Measurements from ENCODE around the gene PHYH.
"Not testable (repeated sequence)": the region's sequence is repeated elsewhere in the genome, so short reads cannot be mapped to it uniquely, and the experiment has no call there.

Gene PHYH

GRCh38 chr10:13321576-13321975 lies 21.7 kb upstream of the PHYH start:
- no peak for DNase-seq (ENCODE audit: low read depth in 1 of 2, low spot score in 1 of 2)

DNA sequence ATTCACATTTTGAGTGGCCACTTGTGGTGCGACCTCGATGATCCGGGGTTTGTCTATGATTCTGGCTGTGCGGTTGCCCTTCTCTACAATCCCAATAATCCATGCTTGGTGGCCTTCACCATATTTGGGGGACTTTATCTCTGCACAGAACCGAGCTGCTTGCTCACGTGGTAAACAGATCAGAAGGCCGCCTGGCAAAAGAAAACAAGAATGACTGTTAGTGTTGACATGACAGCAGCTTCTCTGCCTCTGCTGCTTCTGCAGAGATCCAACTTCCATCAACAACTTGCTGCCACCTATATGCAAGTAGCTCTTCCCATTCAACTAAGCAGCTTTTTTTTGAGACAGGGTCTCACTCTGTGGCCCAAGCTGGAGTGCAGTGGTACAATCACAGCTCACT lies 19.3 kb upstream of the PHYH start:
- DNase-seq (ENCODE audit: low read depth in 1 of 2, low spot score in 1 of 2), result no peak

GRCh38 chr10:13317474-13317873 lies 17.6 kb upstream of the PHYH start:
- DNase-seq (ENCODE audit: low read depth in 1 of 2, low spot score in 1 of 2), result no peak

- DNase-seq (ENCODE audit: low read depth in 1 of 2, low spot score in 1 of 2), result no peak
Measured at GRCh38 chr10:13316635-13317311, 16.9 kb upstream of the PHYH start.

DNA sequence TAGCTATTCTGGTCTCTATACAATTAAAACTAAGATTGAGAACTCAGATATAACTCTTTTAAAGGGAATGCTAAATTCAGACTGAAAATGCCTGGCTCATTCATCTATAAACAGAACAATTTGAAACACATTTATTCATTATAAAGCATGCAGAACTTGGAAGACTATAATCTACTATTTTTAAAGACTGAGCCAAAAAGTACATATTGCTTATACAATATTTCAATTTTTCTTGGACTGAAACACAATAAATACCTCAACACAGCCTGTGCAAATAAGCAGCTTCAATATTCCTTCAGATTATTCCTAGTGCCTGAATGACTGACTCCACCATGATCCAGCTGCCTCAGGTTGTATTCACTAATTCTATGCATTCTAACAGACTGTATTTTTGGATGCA lies 15.5 kb upstream of the PHYH start:
- no peak for DNase-seq (ENCODE audit: low read depth in 1 of 2, low spot score in 1 of 2)

- DNase-seq (ENCODE audit: low read depth in 1 of 2, low spot score in 1 of 2), result no peak
Measured at GRCh38 chr10:13311177-13311575, 11.3 kb upstream of the PHYH start.

DNA sequence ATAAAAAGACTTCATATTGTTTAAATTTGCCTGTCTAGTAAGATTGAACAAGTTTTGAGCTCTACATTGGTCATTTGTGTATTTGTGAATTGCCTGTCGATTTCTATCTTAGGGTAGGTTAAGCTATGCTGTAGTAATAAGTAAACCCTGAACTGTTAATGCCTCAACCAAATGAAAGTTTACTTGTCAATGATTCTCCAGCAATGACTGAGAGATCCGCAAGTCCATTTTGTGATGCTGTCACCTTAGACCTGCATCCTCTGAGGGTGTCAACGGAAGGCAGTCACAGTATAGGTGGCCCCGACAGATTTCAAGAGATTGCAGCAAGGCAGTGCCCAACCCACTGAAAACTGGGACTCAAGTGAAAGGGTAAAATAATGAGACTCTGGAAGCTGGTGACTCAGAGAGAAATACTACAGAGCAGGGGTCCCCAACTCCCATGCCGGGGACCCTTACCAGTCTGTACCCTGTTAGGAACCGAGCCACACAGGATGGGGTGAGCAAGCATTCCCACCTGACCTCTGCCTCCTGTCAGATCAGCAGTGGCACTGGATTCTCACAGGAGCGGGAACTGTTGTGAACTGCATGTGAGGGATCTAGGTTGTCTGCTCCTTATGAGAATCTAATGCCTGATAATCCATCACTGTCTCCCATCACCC lies 10.8 kb upstream of the PHYH start:
- DNase-seq (ENCODE audit: low read depth in 1 of 2, low spot score in 1 of 2), result no peak

- DNase-seq (ENCODE audit: low read depth in 1 of 2, low spot score in 1 of 2), result no peak
Measured at GRCh38 chr10:13309792-13310191, 9.9 kb upstream of the PHYH start.

DNA sequence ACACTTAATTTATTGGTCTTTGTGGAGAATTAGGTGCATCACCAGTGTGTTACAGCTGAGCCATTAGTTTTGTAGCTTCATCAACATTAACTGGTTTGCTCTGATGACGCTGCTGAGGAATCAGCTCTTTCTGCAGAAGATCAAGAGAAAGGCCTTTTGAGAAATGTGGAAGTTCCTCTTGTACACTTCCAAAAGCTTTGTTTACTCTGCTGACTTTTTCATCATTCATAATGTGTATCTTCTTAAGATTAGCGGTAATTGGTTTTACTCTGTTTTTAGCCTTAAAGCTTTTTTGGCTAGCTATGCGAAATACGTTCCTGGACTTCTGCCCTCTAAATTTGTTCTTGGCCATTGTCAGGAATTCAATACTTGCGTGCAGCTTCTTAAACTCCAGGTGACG lies 8.2 kb upstream of the PHYH start:
- no peak for DNase-seq (ENCODE audit: low read depth in 1 of 2, low spot score in 1 of 2)

- DNase-seq (ENCODE audit: low read depth in 1 of 2, low spot score in 1 of 2), result no peak
Measured at GRCh38 chr10:13306103-13306502, 6.2 kb upstream of the PHYH start.

- DNase-seq (ENCODE audit: low read depth in 1 of 2, low spot score in 1 of 2), result no peak
Measured at GRCh38 chr10:13302821-13303555, 3.1 kb upstream of the PHYH start.

DNA sequence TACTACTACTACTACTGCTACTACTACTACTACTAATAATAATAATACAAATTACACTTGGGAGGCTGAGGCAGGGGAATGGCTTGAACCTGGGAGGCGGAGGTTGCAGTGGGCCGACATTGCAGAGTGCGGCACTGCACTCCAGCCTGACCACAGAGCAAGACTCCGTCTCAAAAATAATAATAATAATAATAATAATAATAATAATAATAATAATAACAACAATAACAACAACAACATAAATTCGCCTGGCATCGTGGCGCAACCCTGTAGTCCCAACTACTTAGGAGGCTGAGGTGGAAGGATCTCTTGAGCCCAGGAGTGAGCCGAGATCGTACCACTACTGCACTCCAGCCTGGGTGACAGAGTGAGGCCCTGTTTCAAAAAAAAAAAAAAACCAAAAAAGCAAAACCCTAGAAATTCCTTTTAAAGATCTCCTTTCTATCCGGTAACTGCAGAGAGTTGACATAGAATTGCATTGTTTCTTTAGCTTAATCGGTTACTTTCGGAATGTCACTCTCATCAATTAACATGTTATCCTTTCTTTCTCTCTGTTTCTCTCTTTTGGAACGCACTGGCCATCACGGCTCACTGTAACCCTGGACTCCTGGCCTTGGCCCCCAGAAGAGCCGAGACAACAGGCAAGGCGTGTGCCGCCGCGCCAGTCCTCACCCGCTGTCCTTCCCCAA lies 972 bp downstream of the PHYH start:
- DNase-seq (ENCODE audit: low read depth in 1 of 2, low spot score in 1 of 2), result no peak

GRCh38 chr10:13296476-13296875 lies 3.4 kb downstream of the PHYH start:
- DNase-seq (ENCODE audit: low read depth in 1 of 2, low spot score in 1 of 2), result no peak

- no peak for DNase-seq (ENCODE audit: low read depth in 1 of 2, low spot score in 1 of 2)
Measured at GRCh38 chr10:13294784-13295183, 5.1 kb downstream of the PHYH start.

GRCh38 chr10:13291821-13292773 lies 7.8 kb downstream of the PHYH start:
- DNase-seq (ENCODE audit: low read depth in 1 of 2, low spot score in 1 of 2), result no peak

- DNase-seq (ENCODE audit: low read depth in 1 of 2, low spot score in 1 of 2), result no peak
Measured at GRCh38 chr10:13291061-13291460, 8.8 kb downstream of the PHYH start.

DNA sequence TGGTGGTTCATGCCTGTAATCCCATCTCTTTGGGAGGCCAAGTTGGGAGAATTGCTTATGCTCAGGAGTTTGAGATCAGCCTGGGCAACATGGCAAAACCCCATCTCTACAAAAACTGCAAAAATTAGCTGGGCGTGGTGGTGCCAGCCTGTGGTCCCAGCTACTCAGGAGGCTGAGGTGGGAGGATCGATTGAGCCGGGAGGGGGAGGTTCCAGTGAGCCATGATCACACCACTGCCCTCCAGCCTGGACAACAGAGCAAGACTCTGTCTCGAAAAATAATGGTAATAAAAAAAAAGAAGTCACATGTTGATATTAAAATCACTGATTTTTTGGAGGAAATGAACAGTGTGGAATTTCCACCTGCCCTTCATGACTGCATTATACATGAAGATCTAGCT lies 15.8 kb downstream of the PHYH start:
- no peak for DNase-seq (ENCODE audit: low read depth in 1 of 2, low spot score in 1 of 2)

- not testable (repeated sequence) for DNase-seq (ENCODE audit: low read depth in 1 of 2, low spot score in 1 of 2)
Measured at GRCh38 chr10:13282348-13282747, 17.5 kb downstream of the PHYH start.

DNA sequence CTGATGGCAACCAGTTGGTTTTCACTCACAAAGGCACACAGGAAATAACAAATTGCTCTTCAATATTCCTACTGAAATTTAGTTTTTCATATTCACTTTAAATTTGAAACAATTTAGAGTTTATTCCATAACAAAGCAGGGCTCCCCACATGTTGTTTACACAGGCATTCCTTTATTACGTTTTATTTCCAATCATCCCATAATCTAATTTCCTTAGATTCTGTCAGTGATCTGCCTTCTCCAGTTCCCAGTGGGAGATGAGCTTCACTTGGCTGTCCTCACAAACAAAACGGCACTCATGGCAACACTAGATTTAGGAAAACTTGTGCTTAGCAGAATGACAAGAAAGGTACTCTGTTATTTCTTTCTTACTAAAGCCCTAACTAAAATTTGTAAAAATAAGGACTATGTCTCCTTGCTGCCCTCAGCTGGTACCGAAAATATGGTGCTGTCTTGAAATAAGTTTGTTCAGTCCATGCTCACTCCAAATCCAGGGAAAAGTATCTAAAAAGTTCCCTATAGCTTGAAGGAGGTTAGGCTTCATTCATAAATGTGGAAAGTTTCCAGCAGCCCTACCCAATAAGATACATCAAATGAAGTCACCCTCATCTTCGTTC lies 23.0 kb downstream of the PHYH start:
- no peak for DNase-seq (ENCODE audit: low read depth in 1 of 2, low spot score in 1 of 2)

- DNase-seq (ENCODE audit: low read depth in 1 of 2, low spot score in 1 of 2), result not testable (repeated sequence)
Measured at GRCh38 chr10:13276146-13276545, 23.7 kb downstream of the PHYH start.

Measured in activated CD4-positive, alpha-beta T cell treated with anti-CD3 and anti-CD28 coated beads, Interleukin-2, amount 50 U/mL, for 24 hours (primary cell).